SU-DHL-6 (cell line): ENCODE measurements around the gene DLG2.

Experiments
- EZH2phosphoT487 ChIP-seq: fragments of 200-600 bp; sonication (generic), shearing (Covaris generic); conservative IDR thresholded peaks from 2 replicates; pipeline ENCODE4 v1.6.1; 2018; ENCODE audit warnings: mild to moderate bottlenecking, antibody characterized with exemption, low read length, moderate library complexity, mixed read lengths
- TF ChIP-seq, protein P1 (sequence below): fragments of 200-600 bp; sonication (generic); IDR thresholded peaks from one replicate; pipeline ENCODE4 v1.5.1; 2017; ENCODE audit warnings: antibody characterized with exemption, mild to moderate bottlenecking, low read length, moderate library complexity; ENCODE audit not compliant: insufficient read depth, poor library complexity, severe bottlenecking

DNA sequence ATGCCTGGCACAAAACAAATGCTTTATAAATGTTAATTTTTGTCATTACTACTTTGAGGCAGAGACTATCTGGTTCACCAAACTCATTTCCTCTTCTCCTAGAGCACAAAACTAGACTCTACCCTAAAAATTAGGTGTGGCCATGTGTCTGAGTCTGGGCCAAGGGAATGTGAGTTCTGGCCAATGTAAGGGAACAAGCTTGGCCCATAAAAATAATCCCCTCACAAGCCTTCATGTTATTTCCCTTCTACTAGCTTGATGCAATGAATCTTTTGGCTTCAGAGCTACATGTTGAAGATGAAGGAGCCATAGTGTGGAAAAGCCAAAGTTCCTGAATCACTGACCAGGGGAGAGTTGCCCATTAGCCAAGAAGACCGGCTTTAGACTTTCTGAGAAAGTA lies 1934.5 kb downstream of the DLG2 start:
- no peak for TF ChIP-seq EZH2phosphoT487
- TF ChIP-seq, protein P1, sequence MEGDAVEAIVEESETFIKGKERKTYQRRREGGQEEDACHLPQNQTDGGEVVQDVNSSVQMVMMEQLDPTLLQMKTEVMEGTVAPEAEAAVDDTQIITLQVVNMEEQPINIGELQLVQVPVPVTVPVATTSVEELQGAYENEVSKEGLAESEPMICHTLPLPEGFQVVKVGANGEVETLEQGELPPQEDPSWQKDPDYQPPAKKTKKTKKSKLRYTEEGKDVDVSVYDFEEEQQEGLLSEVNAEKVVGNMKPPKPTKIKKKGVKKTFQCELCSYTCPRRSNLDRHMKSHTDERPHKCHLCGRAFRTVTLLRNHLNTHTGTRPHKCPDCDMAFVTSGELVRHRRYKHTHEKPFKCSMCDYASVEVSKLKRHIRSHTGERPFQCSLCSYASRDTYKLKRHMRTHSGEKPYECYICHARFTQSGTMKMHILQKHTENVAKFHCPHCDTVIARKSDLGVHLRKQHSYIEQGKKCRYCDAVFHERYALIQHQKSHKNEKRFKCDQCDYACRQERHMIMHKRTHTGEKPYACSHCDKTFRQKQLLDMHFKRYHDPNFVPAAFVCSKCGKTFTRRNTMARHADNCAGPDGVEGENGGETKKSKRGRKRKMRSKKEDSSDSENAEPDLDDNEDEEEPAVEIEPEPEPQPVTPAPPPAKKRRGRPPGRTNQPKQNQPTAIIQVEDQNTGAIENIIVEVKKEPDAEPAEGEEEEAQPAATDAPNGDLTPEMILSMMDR: no peak
